Heart left ventricle (tissue), 13 donors: ENCODE data around the gene C2CD3.

ENCODE experiments used
- CTCF ChIP-seq, 12 donors: fragments of 200-600 bp; sonication (generic) in 4 of 12; IDR thresholded peaks; one replicate each; pipeline versions ENCODE4 v1.5.0 to v1.8.0; 2018 to 2022; ENCODE audit warnings: antibody characterized with exemption in 12 of 12, mild to moderate bottlenecking in 5 of 12
- POLR2A ChIP-seq, 2 donors: fragments of 450-650 bp; IDR thresholded peaks; one replicate each; pipeline ENCODE4 v1.6.1; 2017; ENCODE audit warnings: antibody characterized with exemption in 2 of 2, mild to moderate bottlenecking in 2 of 2, moderate library complexity in 2 of 2
- donor health status: ischemic (EF 13 %, LVEDD 7.1; RV severe dilation, severe dysfunction).
- donor health status: DM: no; HTN: yes; CAD: no.
- donor health status: DM: no; HTN: no; CAD: no.
- donor health status: ischemic (EF 25% LVEDD 6.9; RV normal size, moderate dysfunction).
- donor health status: ischemic (EF 25% LVEDD 5.7; RV mildly dilated, moderate dysfunction).
- donor health status: ischemic (EF 35%, LVEDD 5.7; RV mildly dilated, moderate dysfunction).
- donor health status: nonischemic (EF 11% LVEDD 7.7; RV severe dilation, severe dysfunction).
- donor health status: DM: yes; HTN: yes; CAD: no.
- donor health status: PGD.
- donor health status: ischemic (EF 29% LVEDD 5.4; RV normal size, mild dysfunction).
- donor health status: nonischemic (EF 23%, LVEDD 6.1; RV moderate dilation, normal function).

DNA sequence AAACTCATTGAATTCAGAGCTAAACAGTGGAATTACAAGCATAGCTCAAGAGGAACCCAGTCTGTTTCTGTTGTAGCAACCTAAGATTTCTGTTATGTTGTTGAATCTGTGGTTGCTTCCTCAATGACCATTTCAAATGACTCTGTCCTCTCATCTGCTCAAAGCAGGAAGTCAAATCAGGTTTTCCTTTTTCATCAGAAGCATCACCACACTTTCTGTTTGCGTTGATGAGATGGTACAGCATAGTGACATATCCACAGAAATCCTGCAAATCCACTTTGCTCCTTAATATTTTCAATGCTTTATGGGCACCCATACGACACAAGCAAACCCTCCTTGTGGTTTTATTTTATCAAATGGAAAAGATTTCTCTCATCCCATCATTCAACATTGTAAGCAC, 175.6 kb downstream of the C2CD3 start:
- TF ChIP-seq CTCF (IDR thresholded peaks at IDR 0.05) = no peak
- TF ChIP-seq POLR2A (IDR thresholded peaks at IDR 0.05) = no peak
